ENCODE results near the gene DUSP1. TPM values are rescaled to one million over a fixed set of nuclear protein-coding genes. Genes with fewer than 3 reads are reported as not detected.

Gene DUSP1
- total RNA-seq, 1 donor from 2014 or later: 250 TPM

DNA sequence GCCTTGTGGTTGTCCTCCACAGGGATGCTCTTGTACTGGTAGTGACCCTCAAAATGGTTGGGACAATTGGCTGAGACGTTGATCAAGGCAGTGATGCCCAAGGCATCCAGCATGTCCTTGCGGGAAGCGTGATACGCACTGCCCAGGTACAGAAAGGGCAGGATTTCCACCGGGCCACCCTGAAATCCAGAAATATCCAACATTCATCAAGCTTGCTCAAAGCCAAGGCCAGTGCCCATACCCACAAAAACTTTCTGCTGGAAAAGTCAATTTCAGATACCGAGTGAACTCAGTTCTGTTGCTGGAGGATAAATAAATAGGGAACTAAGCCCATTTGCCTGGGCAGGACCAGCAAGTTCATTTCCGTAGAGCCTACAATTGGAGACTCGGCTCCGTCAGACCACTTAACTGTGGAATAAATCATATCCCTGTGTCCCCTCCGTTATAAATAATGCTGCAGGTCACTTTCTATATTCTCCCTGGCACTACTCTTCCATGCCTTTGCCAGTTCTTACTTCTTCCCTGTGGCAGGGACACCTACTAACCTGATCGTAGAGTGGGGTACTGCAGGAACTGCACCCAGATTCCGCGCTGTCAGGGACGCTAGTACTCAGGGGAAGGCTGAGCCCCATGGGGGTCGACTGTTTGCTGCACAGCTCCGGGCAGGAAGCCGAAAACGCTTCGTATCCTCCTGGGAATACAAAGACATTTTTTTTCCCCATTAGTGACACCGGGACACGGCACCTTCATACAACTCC, 1.2 kb downstream of the DUSP1 start:
- no peaks in the 10 kb centered on the region for H3K9me3 Mint-ChIP-seq (ENCODE audit: unreplicated experiment)

DNA sequence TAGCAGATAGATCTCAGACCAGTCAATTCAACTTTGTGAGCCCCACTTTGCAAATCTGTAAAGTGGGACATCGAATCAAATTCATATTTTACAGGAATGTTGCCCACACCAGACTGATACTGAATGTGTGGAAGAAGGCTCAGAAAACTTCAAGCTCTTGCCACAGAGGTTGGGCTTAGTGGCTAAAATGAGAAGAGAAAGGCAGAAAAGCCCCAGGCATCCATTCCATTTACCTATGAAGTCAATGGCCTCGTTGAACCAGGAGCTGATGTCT, 1.7 kb downstream of the DUSP1 start:
- Mint-ChIP-seq H3K9me3 (ENCODE audit: unreplicated experiment) (no peaks in the 10 kb centered on the region), H3K27ac (ENCODE audit: unreplicated experiment) (peak overlapping the region; percentile 99)
- TF ChIP-seq, protein P1, sequence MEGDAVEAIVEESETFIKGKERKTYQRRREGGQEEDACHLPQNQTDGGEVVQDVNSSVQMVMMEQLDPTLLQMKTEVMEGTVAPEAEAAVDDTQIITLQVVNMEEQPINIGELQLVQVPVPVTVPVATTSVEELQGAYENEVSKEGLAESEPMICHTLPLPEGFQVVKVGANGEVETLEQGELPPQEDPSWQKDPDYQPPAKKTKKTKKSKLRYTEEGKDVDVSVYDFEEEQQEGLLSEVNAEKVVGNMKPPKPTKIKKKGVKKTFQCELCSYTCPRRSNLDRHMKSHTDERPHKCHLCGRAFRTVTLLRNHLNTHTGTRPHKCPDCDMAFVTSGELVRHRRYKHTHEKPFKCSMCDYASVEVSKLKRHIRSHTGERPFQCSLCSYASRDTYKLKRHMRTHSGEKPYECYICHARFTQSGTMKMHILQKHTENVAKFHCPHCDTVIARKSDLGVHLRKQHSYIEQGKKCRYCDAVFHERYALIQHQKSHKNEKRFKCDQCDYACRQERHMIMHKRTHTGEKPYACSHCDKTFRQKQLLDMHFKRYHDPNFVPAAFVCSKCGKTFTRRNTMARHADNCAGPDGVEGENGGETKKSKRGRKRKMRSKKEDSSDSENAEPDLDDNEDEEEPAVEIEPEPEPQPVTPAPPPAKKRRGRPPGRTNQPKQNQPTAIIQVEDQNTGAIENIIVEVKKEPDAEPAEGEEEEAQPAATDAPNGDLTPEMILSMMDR (IDR thresholded peaks at IDR 0.05): no peak

More for the DNA sequence above, 1.2 kb downstream of the DUSP1 start:
- DNase-seq (ENCODE audit: extremely low spot score, unreplicated experiment): no peak
- Mint-ChIP-seq H3K36me3 (ENCODE audit: unreplicated experiment) (peaks cover 33% of the 10 kb centered on the region), H3K27me3 (ENCODE audit: unreplicated experiment) (no peaks in the 10 kb centered on the region), H3K4me3 (ENCODE audit: unreplicated experiment) (peak overlapping the region; percentile 93), H3K4me1 (ENCODE audit: unreplicated experiment) (peaks cover 74% of the 10 kb centered on the region), H3K27ac (ENCODE audit: unreplicated experiment) (peak overlapping the region; percentile 99)
- TF ChIP-seq, protein P1 (IDR thresholded peaks at IDR 0.05): no peak

GRCh38 chr5:172768573-172769341, 2.2 kb downstream of the DUSP1 start:
- H3K4me1 Mint-ChIP-seq (ENCODE audit: unreplicated experiment): peaks cover 66% of the 10 kb centered on the region
- peak overlapping the region; percentile 93 for H3K4me3 Mint-ChIP-seq (ENCODE audit: unreplicated experiment)
- peak overlapping the region; percentile 99 for H3K27ac Mint-ChIP-seq (ENCODE audit: unreplicated experiment)
- no peaks in the 10 kb centered on the region for H3K27me3 Mint-ChIP-seq (ENCODE audit: unreplicated experiment)
- H3K36me3 Mint-ChIP-seq (ENCODE audit: unreplicated experiment): peaks cover 33% of the 10 kb centered on the region
- DNase-seq (ENCODE audit: extremely low spot score, unreplicated experiment): no peak
- no peaks in the 10 kb centered on the region for H3K9me3 Mint-ChIP-seq (ENCODE audit: unreplicated experiment)
- TF ChIP-seq, protein P1 (IDR thresholded peaks at IDR 0.05): no peak

More for the DNA sequence above, 1.7 kb downstream of the DUSP1 start:
- H3K4me3 Mint-ChIP-seq (ENCODE audit: unreplicated experiment): peak overlapping the region; percentile 93
- no peak for DNase-seq (ENCODE audit: extremely low spot score, unreplicated experiment)
- H3K4me1 Mint-ChIP-seq (ENCODE audit: unreplicated experiment): peaks cover 72% of the 10 kb centered on the region
- no peaks in the 10 kb centered on the region for H3K27me3 Mint-ChIP-seq (ENCODE audit: unreplicated experiment)
- peaks cover 33% of the 10 kb centered on the region for H3K36me3 Mint-ChIP-seq (ENCODE audit: unreplicated experiment)

- Mint-ChIP-seq H3K4me3 (ENCODE audit: unreplicated experiment) (peak overlapping the region; percentile 93), H3K36me3 (ENCODE audit: unreplicated experiment) (peaks cover 33% of the 10 kb centered on the region), H3K9me3 (ENCODE audit: unreplicated experiment) (no peaks in the 10 kb centered on the region), H3K4me1 (ENCODE audit: unreplicated experiment) (peaks cover 60% of the 10 kb centered on the region), H3K27me3 (ENCODE audit: unreplicated experiment) (no peaks in the 10 kb centered on the region), H3K27ac (ENCODE audit: unreplicated experiment) (peak overlapping the region; percentile 99)
- TF ChIP-seq, protein P1 (IDR thresholded peaks at IDR 0.05): no peak
- no peak for DNase-seq (ENCODE audit: extremely low spot score, unreplicated experiment)
Measured at GRCh38 chr5:172768098-172768572, 2.9 kb downstream of the DUSP1 start.

Measured in osteocyte (in vitro differentiated cells).